ENCODE data around the gene TCP11L1.
"Not testable (repeated sequence)": the region's sequence is repeated elsewhere in the genome, so short reads cannot be mapped to it uniquely, and the experiment has no call there.

The TCP11L1 gene

DNA sequence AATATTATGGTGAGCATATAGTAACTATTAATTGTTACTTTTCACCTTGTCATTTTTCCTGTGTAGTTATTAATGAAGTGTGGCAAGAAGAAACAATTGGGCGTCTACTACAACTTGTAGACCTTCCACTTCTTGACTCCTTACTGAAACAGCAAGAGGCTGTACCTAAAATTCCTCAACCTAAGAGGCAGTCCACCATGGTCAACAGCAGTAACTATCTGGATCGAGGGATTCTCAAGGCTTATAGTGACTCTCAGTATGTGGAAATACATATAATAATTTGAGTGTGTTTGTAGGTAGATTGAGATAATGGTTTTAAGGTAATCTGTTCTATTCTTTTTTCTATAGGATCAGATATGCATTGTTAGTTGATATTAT lies 10.8 kb upstream of the TCP11L1 start:
- DNase-seq (ENCODE audit: low read depth in 3 of 3), result no peak

DNA sequence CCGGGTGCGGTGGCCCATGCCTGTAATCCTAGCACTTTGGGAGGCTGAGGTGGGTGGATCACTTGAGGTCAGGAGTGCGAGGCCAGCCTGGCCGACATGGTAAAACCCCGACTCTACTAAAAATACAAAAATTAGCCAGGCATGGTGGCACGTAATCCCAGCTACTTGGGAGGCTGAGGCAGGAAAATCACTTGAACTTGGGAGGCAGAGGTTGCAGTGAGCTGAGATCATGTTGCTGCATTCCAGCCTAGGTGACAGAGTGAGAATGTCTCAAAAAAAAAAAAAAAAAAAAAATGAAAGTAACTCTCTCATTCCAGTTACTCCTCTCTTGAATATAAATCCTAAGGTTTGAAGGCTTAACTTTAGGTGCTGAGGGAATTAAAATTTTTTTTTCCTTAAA lies 10.2 kb upstream of the TCP11L1 start:
- DNase-seq (ENCODE audit: low read depth in 3 of 3), result not testable (repeated sequence)

DNA sequence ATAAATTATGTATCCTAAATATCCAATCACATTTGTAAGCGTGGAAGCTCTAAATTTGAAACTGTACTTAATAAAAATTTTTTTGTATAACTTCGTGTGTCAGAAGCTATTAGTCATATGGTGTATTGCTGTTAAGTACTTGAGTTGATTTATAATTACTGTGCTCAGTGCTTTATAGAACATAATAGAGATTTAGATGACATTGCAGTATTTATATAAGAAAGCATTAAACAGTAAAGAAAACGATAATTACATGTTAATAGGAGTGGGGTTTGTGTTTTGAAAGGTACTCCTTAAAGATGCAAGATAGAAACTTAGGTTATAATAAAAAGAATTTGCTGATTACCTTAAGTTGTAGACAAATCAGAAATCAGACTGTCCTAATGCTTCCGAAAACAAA lies 5.9 kb upstream of the TCP11L1 start:
- no peak for DNase-seq (ENCODE audit: low read depth in 3 of 3)

DNA sequence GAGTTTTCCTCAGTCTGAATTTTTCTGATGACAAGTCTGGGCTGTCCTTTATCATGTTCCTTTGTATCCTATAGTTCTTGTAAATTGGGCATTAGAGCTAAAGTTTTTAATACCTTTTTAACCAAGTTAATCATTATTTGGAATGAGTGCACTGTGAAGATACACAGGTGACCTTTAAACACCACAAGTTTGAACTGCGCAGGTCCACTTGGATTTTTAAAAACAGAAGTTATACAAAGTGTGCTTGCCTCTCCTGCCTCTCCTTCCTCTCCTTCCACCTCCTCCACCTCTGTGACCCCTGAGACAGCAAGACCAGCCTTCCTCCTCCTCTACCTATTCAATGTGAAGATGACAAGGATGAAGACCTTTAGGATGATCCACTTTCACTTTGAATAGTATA lies 4.4 kb upstream of the TCP11L1 start:
- no peak for DNase-seq (ENCODE audit: low read depth in 3 of 3)

DNA sequence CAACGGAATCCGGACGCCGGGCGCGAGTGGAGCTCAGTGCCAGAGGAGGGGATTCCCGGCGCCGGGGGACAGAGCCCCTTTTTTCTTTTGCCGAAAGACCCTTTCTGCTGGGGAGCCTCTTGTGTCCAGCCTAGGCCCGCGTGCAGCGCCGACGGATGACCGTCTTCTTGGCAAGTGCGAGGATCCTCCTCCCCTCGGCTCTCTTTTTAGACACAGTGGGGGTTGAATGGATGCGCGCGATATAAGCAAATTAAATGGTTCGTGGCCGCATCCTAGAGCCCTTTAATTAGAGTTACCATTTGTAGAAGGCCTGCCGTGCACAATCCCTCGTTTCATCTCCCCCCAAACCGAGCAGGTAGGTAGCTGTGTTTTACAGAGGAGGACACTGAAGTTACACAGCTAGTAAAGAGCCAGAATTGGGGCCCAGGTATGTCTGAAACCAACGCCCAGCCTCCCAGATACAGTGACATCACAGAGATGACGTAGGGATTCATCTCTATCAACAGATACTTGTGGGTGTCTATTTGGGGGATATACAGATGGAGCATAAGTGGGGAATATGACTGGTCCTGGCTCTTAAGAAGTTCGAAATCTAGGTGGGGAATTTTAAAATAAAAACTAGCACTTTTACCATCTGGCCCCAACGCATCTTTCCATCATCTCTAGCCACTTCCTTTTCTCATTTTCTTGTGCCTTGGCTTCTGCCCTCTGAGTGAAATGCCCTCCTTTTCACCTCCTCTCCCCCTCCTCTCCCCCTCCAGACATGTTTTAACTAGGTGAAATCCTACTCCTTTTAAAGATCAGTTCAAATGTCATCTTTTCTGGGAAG lies 875 bp downstream of the TCP11L1 start:
- peak; percentile 8 to 41 (median 27) for DNase-seq (ENCODE audit: low read depth in 3 of 3)

DNA sequence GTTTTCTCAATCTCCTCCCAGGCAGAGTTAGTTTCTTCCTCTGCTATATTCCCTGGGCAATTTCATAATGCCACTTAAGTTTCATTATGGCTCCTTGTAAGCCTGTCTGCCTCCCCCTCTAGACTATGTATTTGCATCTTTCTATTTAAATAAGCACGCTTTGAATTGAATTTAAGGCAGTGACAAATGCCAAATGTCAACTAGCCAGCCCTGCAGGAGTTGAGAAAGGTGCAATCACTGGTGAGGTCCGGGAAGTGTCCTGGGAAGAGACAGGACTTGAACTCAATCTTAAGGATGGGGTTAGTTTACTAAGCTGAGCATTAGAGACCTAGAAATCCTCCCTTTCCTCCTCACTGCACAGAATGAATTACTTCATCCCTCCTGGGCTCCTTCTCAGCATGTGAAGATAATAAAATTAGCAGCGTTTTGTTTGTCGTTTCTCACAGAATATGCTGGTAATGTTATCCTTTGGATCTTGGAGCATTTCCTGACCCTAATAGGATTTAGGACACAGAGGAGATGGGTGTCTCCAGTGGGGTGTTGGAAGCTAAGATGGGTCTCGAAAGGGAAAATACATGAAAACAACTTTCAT lies 1.6 kb downstream of the TCP11L1 start:
- DNase-seq (ENCODE audit: low read depth in 3 of 3), result no peak

DNA sequence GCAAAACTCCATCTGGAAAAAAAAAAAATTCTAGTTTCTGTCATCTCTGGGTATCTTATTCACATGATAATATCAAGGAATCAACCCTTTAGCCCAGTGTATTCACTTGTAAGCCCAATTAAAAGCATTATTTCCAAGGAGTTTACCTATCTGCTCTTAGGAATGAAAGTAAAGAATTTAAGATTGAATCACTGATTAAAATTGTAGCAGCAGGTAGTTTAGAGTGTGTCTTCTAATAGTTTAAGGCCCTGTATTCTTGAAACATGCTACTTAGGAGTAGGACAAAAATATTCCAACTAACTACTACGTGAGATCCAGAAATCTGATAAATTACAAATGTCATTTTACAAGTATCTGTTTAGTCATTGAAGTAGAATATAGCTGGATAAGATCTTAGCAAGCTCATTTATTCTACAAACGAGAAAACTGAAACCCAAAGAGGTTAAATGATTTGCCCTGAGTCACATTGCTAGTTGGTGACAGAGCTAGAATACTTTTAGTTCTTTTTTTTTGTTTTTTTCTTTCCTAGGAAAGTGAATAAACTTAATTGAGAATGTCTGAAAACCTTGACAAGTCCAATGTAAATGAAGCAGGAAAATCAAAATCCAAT lies 4.0 kb downstream of the TCP11L1 start:
- DNase-seq (ENCODE audit: low read depth in 3 of 3), result no peak

DNA sequence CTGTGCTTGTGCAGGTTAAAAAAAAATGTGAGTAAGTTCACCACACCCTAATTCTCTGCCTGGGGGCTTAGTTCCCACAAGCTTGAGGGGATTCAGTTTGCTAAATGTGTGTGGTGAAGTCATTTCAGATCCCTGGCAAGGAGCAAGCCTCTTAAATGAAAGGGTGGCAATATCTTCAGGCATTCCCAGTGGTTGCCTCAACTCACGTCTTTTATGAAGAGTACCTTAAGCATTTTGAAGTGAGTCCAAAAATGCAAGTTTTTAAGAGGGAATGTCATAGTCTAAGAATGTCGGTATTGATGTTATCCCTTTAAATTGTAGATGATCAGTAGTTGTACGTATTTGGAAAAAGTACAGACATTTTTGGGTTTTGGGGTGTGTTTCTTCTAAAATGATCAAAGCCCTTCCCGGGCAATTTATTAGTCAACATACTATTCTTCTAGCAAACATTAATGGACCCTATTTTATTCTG lies 4.9 kb downstream of the TCP11L1 start:
- DNase-seq (ENCODE audit: low read depth in 3 of 3), result no peak

DNA sequence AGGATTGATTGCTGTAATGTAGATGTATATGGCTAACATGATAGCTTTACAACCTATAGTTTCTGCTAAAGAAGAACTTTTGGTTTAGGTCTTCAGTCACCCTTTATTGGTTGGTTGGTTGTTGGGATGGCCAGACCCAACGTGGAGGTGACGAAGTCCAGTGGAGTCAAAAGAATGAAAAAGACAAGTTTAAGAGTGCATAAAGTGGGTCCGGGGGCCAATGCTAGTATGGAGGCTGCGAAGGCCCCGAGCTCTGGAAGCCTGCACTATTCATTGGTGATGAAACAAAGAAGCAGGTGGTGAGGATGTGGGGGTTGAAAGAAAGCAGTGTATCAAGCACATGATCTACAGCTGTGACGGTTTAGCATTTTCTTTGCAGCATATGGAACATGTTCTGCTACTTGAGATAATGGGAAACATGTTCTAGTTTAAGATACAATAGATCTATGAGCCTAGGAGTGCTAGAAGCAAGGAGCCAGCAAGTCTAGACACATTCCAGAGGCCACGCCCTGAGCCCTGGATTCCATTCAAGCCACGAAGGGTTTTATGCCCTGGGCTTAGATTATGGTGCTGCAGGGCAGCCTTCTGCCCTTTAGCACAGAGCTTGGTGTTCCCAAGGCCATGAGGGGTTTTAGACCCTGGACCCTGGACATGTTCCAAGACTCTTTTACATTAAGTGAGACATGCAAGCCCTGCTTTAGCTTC lies 6.3 kb downstream of the TCP11L1 start:
- no peak for DNase-seq (ENCODE audit: low read depth in 3 of 3)

DNA sequence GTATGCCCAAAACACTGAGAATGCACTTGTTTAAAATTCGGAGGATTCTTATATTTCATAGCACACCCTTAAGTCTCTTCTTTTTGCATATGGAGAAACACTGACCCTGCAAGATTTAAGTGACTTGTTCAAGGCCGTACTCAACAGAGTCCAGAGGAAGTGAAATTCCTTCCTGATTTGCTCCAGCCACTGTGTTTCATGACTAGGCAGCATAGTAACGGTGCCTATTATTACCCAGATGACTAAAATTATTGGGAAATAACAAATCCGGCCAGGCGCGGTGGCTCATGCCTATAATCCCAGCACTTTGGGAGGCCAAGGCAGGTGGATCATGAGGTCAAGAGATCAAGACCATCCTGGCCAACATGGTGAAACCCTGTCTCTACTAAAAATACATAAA lies 9.3 kb downstream of the TCP11L1 start:
- not testable (repeated sequence) for DNase-seq (ENCODE audit: low read depth in 3 of 3)

DNA sequence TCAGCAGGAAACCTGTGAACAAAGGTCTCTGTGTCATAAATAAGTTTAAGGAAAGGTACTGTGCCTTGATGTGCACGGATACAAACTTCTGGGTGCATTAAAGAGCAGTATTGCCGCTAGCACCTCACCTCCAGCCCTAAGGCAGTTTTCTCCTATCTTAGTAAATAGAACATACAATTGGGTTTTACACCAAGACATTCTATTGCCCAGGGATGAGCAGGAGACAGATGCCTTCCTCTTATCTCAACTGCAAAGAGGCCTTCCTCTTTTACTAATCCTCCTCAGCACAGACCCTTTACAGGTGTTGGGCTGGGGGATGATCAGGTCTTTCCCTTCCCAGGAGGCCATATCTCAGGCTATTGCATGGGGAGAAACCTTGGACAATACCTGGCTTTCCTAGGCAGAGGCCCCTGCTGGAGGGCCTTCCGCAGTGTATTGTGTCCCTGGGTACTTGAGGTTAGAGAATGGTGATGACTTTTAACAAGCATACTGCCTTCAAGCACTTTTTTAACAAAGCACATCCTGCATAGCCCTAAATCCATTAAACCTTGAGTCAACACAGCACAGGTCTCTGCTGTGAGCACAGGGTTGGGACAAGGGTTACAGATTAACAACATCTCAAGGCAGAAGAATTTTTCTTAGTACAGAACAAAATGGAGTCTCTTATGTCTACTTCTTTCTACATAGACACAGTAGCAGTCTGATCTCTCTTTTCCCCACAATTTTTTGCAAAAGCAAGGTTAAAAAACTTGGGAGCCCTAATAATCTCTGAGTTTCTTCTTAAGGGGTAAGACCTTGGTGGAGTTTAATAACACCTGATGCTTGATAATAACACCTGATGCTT lies 10.4 kb downstream of the TCP11L1 start:
- DNase-seq (ENCODE audit: low read depth in 3 of 3), result not testable (repeated sequence)

DNA sequence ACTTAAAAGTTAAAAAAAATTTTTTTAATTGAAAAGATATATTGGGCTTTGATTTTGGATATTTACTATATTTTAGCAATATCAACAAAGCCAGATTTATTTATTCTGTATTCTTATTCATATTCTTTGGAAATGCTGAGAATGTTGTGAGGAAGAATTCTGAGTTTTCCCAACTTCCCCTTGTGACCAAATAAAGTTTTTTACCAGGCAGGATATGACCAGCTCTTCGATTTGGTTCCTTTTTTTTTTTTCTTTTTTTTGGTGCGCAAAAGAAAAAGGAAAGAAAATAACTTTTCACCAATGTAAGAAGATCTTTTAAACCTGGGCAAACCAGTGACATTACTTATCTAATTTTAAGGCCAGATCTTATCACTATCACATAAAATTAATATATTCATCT lies 12.9 kb downstream of the TCP11L1 start:
- no peak for DNase-seq (ENCODE audit: low read depth in 3 of 3)

DNA sequence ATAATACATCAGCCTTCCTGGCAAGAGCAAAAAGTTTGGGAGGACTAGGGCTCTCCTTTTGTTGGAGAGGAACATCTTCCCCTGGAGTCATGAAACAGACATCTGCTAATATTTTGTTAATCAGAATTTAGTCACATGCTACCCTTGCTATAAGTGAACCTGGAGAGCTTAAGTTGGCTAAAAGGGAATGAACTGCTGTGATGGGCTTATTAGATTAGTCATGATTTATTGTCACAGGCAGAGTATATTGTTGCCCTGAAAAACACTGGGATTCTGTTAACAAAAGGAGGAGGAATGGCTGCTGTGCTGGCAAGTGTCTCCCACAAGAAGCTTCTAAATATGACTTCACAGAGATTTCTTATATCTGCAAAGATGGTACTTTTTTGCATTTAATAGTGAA lies 16.0 kb downstream of the TCP11L1 start:
- no peak for DNase-seq (ENCODE audit: low read depth in 3 of 3)

DNA sequence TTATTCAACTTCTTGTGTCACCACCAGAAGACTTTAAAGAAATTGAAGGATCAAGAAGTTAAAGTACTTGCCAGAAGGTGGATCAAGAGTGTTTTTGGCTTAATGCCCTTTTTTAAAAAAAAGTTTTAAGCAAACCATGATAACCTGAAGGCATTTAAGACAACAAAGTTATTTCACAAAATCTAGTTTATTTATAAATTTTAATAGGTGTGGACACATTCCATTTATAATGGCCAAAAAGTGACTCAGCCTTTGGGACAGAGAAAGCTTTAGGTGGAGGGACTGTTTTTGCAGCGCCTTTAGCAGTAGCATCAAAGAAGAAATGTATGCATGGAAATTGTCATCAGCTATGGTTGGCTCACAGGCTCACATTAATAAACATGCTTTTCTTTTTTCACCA lies 17.9 kb downstream of the TCP11L1 start:
- DNase-seq (ENCODE audit: low read depth in 3 of 3), result no peak

DNA sequence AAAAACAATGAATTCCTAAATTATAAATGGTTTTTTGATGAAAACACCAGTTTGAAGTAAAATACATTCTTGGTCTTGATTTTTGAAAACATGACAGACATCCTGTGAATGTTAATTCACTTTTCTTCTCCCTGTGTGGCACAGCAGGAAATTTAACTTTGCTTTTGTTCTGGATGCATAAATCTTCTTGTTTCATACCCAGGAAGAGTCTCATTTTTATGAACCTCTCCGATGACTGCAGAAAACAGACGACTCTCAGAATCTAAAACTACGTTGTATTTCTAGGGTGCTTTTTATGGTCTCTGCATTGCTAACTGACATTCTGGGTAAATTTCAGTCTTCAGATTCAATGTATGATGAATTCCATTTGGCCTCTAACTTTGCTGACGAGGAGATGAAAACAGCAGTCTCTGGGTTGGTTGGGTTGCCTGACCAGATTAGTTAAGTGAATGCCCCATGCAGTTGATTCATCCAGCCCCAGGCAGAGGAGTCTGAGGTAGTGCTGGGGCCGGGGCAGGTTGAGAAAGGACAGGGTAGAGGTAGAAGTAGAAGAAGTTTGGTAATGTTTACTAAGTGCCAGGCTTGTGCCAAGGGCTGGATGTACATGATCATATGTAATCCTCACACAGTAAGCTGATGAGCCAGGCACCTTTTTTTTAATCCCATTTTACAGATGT lies 20.1 kb downstream of the TCP11L1 start:
- no peak for DNase-seq (ENCODE audit: low read depth in 3 of 3)

DNA sequence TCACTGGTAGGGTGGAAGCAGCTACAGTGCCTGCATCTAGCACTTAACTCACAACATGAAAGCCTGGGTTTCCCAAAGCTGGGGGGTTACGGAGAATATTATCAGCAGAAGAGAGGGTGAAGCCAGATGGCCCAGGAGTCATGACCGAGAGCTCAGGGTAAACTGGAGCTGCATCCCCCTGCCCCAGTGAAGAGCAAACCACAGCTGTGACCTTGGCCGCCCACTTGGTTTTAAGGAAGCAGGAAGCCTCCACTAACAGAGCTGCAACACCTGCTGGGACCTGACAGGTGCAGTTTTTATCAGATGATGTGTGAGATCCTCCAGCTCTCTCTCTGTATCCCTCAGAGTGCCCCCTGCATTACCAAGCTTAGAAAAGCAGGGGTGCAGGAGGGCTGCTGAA lies 20.9 kb downstream of the TCP11L1 start:
- DNase-seq (ENCODE audit: low read depth in 3 of 3), result no peak

DNA sequence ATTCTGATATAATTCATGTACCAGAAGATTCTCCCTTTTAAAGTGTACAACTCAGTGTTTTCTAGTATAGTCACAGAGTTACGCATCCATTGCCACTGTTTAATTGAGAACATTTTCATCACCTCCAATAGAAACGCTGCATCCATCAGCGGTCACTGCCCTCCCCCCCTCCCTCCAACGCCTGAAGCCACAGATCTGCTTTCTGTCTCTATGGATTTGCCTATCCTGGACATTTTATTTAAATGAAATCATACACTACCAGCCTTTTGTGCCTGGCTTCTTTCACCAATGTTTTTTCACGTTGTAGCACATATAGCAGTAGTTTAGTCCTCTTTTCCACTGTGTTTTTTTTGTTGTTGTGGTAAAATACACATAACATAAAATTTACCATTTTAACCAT lies 22.8 kb downstream of the TCP11L1 start:
- DNase-seq (ENCODE audit: low read depth in 3 of 3), result no peak

DNA sequence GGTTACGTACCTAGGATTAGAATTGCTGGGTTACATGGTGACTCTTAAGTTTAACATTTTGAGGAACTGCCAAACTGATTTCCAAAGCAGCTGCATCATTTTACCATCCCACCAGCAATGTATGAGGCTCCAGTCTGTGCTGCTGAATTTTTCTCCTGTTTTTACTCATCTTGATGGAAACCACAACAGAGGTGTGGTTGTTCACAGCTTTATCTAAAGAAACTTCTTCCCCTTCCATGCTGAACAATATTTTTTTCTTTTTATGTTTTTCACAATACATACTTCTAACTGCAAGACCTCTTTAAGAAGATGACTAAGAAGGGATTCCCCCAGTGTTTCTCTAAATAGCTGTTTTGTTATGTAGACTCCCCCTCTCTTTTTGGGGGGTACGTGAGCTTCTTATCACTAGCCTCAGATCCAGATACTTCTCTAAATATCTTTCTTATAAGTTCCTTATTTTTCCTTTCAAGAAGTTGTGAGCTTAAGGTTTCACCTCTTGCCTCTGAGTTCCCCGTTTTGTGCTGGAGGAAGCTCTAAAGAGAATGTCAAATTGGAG lies 24.0 kb downstream of the TCP11L1 start:
- DNase-seq (ENCODE audit: low read depth in 3 of 3), result no peak

DNA sequence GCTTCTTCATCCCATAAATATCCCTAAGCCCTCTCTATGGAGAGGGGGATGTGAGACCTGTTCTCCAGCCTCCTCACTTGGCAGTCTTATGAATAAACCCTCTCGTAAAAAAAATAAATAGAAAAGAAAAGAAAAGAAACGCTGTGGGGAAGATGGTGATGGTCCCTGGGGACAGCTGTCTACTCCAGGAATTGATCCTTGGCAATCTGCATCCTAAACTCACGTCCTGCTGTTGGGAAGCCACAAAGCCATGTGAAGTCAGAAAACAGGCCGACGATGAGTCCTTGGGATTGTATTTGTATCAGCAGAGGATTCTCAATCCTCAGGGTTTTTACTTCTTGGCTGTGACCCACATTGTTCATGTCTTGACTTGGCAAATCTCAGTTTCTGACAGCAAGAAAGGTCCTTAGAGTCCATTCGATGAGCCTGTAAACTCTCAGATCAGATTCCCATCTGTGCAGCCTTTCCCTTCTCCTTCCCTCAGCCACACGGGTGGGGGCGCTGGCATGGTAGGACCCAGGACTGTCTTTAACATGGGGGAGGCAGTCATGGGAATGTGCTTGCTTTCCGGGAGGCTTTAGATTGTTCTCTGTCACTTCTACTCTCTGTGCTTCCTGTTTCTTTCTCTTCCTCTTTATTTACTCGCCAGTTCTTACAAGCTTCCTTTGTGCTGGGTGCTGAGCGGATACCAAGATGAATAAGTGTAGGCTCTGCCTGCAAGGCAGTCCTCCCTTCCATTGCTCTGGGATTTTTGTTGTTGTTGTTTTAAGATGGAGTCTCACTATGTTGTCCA lies 24.9 kb downstream of the TCP11L1 start:
- no peak for DNase-seq (ENCODE audit: low read depth in 3 of 3)

DNA sequence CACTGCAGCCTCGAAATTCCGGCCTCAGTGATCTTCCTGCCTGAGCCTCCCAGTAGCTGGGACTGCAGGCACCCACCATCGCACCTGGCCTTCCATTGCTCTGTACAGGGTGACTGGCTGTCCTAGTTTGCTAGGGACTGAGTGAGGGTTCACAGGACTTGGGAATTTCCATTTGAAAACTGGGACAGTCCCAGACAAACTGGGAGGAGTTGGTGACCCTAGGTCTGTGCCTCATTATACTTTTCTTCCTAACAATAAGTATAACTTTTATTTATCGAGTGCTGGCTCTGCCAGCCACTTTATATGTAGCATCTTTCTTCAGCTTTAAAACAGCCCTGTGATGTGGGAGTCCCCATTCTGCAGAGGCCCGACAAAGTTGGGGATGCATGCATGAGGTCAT lies 25.5 kb downstream of the TCP11L1 start:
- no peak for DNase-seq (ENCODE audit: low read depth in 3 of 3)
